ELF-1 (cell line): ENCODE results near the gene PLCB1.

ENCODE experiments used
- DNase-seq: peaks from one replicate; pipeline ENCODE4 v3.0.0-alpha.2; 2016; ENCODE audit warnings: low read depth, low spot score

PLCB1 gene

DNA sequence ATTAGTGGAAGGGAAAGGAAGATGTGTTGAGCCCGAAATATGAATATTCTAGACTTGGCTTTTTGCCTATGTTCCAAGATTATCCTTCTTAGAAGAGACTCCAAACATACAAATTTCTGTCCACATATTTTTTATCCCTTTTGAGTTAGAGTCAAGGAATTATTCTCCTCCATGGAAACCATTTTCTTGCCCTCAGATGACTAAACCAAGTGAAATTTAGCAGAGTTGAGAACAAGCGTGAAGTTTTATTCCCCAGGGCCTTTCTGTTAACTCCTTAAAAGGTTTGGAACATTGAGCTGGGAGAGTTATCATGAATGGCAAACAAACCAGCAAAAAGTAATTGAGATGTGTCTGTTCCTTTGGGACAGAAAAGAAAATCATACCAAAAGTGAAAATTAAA is 650.7 kb downstream of the PLCB1 start:
- DNase-seq: no peak

DNA sequence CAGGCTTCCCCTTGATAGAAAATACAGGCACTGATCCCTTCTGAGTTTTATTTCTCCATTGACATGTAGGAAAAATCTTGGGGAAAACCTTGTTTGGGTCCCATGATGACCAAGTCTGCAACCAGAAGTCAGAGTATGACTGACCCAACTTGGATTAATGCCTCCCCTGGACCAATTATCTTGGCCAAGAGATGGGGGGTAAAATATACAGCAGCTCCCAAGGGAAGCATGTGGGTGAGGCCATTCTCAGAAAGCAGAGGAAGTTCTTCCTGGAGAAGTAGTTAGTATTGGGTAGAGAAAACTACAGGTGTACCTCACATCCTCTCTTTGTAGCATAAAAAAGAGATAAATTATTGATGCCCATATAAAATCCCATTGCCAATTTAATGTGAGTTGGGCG is 651.7 kb downstream of the PLCB1 start:
- no peak for DNase-seq

- DNase-seq: no peak
Measured at GRCh38 chr20:8786383-8786782, 654.3 kb downstream of the PLCB1 start.

DNA sequence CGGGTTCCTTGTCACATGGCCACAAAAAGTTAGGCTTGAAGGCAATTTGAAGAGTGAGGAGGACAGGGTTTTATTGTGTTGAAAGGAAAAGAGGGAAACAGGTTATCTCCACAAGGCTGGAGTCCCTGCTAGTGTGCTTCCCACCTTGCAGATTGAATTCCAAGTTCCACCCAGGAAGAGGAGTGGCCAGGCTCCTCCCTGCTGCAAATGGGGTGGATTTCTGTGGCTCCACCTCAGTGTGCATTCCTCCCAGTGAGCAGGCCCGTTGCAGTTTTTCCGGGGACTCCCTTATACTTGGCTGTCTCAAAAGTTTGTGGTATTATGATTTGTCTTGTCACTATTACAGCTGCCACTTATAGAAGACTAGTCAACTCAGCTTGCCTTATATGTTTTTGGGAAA is 655.0 kb downstream of the PLCB1 start:
- no peak for DNase-seq

DNA sequence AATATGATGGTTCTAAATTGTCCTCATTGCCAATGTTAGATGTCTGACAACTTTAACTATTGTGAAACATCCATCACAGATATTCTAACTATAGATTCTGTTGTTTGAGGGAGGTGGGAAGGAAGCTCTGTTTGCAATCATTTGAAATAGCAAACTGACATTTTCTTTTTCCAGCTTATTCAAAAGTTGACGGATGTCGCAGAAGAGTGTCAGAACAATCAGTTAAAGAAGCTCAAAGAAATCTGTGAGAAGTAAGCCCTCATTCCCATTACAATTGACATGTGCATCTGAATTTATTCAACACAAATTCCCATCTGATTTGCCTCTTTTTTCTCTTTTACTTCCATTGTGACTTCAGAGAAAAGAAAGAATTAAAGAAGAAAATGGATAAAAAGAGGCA is 656.2 kb downstream of the PLCB1 start:
- DNase-seq: no peak

GRCh38 chr20:8788831-8789230 is 656.8 kb downstream of the PLCB1 start:
- peak; percentile 25 for DNase-seq

DNA sequence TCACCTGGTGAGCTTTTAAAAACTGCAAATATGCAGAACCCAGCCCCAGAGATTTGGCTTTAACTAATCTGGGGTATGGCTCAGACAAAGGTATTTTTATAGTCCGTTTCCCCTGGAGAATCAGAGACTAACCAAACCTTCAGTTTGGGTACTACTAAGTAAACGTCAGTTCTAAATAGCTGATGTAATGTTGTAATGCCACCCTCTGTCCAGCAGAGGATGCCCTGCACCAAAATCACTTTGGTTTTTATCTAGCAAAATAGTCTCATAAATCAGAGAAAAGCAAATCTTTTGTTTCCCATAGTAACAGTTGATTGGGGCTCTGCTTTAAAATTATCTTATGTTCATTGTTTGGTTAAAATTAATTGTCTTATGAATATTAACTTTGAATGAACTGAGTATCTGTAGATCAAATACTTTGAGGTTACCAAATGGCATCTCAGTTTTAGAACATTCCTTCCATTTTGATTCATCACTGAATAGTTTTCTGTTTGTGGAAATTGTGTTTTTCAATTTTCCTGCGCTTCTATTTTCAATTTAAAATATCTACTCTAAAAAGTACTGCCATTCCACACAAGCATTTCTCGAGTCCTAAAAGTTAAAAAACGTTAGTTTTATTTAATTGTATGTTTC is 658.5 kb downstream of the PLCB1 start:
- DNase-seq: peak; percentile 15

GRCh38 chr20:8795404-8795803 is 663.3 kb downstream of the PLCB1 start:
- no peak for DNase-seq

DNA sequence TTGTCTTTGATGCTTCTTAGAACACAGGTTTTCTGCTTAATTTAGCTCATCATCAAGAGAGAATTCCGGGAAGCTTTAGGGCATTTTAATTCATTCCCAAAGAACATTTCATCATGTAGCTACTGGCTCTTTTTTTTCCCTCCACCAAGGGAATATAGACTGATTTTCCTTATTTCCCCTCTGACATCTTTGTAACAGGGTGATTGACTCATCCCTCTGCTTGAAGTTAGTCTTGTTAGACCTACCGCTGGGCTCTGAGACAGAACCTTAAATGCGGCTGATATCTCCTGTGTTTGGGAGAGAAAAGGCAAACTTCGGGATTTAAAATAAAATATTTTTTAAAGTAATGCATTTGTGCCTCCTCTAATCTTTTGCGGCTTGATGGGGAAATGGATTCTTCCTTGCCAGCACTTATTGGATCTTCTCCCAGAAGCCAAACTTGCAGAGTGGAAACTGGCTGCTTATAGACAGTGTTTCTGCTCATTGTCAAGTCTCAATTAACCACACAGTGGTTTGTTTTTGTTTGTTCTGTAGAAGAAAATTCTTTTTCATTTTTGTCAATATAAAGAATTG is 664.1 kb downstream of the PLCB1 start:
- DNase-seq: no peak

DNA sequence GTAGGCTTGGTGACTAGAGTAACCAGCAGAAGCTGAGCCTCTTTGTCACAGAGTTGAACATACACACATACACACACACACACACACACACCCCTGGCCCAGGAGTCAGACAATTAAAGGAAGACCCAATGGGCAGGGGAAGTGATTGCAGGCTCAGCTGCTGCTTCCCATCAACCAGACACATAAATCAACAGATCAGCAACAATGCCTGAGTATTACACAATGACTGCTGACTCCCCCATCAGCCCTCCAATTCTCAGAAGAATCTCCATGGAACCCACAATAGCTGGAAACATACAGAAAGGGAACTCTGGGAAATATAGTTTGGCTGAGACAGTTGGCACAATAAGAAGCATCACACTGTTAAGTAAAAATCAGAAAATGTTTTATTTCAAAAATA is 666.4 kb downstream of the PLCB1 start:
- DNase-seq: no peak

DNA sequence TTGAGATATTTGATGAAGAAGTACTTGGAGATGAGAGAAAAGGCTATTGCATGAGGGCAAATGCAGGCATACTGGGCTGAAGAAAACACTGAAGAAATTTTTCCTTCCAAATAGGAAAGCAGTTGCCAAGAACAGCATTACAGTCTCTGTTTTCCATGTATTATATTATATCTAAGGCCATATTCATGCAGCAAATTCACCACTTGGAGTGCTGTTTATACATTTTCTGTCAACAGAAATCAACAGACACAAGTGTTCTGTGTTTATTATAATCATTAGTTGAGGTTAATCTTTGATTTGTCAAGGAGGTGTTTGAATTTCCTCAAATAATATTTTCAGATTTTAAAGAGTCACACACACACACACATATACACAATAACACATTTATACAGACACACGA is 668.0 kb downstream of the PLCB1 start:
- no peak for DNase-seq

DNA sequence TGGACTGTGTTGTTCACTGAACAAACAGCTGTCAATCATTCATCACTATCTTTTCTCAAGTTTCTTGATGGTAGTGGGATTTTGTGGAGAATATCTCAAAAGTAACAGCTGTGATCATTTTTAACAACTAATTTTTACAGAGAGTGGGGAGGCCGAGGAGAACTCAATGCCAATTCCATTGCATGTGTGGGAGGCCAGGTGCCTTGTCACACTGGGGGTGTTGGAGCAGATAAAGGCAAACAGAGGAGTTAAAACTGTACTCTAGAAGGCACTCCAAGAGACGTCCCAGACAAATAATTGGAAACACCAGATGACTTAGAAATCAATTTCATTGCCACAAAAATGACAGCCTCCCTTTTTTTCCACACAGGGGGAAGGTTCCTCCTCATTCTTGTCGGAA is 669.6 kb downstream of the PLCB1 start:
- DNase-seq: no peak

DNA sequence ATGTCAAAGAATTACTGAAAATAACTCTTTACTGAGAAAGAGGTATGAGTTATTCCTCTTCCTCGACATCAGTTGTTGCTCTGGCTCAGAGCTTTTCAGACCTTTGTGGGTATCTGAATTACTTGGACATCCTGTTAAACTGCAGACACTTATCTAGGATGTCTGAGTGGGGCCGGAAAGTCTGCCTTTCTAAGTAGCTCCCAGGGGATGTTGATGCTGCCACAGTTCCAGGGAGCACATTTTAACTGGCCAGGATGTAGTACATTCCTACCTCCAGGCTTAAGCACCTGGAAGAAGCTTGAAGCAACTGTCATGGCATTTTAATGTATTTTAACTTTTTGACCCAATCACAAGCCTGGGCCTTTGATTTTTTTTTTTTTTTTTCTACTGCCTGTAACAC is 671.0 kb downstream of the PLCB1 start:
- no peak for DNase-seq

DNA sequence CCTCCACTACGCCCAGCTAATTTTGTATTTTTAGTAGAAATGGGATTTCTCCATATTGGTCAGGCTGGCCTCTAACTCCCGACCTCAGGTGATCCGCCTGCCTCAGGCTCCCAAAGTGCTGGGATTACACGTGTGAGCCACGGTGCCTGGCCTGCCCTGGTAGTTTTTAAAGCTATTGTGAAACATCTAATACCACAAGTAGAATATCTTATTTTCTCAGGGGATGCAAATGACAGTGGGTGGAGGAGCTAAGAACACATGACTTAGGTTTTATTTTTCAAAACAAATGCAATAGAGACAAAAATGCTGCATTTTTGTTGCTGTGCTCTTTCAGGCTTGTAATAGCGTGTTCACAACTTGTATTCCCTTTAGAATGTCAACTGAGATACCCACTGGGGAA is 671.9 kb downstream of the PLCB1 start:
- no peak for DNase-seq

GRCh38 chr20:8805737-8806442 is 673.8 kb downstream of the PLCB1 start:
- no peak for DNase-seq

DNA sequence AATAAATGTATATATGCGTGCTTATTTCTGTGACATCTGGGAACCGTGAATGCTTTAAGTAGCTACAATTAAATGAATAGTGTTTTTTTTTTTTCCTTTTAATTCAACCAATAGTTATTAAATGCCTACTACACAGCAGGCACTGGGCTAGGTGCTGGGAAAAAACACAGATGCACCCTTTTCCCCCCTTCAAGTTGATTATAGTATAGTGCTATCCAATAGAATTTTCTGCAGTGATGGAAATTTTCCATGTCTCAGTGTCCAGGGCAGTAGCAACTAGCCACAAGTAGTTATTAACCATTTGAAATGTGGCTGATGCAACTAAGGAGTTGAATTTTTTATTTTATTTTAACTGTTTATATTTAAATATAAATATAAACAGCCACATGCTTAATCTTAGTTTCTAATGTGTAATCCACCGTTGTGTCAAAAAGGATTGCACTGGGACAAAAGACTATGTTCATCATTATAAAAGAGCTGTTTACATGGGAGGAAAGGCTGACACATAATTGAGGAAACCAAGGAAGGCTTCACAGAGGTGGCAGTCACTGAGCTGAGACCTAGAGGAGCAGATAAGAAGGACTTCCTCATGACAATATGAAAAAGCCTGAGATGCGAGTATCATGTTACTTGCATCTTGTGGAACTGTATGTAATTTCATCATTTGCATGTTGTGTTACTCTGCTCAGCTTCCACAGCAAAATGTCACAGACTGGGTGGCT is 675.6 kb downstream of the PLCB1 start:
- DNase-seq: no peak

DNA sequence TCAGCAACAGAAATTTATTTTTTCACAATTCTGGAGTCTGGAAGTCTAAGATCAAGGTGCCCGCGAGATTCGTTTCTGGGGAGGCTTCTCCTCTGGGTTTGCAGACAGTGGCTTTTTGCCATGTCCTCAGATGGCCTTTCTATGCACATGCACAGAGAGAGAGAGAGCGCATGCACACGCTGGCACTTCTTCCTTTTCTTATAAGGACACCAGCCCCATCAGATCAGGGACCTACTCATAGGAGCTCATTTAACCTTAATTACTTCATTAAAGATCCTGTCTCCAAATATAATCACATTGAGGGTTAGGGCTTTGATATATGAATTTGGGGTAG is 676.1 kb downstream of the PLCB1 start:
- no peak for DNase-seq

DNA sequence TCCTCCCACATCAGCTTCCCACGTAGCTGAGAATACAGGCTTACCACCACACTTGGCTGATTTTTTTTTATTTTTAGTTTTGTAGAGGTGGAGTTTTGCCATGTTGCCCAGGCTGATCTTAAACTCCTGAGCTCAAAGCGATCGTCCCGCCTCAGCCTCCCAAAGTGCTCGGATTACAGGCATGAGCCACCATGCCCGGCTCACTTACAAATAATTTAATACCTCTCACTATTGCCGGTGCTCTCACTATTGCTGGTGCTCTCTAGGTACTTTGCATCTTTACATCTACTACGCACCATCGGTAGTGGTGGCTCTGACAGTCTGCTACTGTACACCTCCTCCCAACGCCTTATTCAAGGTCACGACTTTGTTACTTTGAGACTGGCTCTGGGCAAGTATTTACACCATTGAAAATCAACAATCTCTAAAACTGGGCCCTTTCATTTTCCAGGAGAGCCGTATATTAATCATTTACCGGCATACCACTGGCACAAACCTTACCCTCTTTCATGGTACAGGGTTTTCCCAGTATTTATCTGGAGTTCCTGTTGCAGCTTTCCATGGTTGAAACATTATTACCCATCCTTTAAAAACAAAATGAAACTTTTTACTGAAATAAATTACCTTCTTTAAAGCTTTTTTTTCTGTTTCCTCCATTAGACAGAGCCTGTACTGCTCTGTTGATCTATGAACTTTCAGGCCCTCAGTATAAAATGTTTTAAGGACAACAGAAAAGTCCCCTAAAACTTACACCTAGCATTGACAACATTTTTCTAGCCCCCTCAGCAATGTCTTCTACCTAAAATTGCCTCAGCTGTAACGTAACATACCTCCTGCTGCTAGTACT is 677.3 kb downstream of the PLCB1 start:
- no peak for DNase-seq

- DNase-seq: peak; percentile 16
Measured at GRCh38 chr20:8811801-8812594, 679.9 kb downstream of the PLCB1 start.

- DNase-seq: peak; percentile 28
Measured at GRCh38 chr20:8812817-8813216, 680.8 kb downstream of the PLCB1 start.

- no peak for DNase-seq
Measured at GRCh38 chr20:8815208-8815607, 683.1 kb downstream of the PLCB1 start.
